Smooth muscle cell (in vitro differentiated cells): ENCODE results near the gene IARS2. TPM values are rescaled to one million over a fixed set of nuclear protein-coding genes. Genes with fewer than 3 reads are reported as not detected.
"Not testable (repeated sequence)": the region's sequence is repeated elsewhere in the genome, so short reads cannot be mapped to it uniquely, and the experiment has no call there.

Experiments
- DNase-seq: peaks from one replicate; lab custom pipeline; 2025; ENCODE audit not compliant: unreplicated experiment; lab: John Stamatoyannopoulos, UW
- H2AFZ ChIP-seq: fragments of 200-600 bp; sonication (generic); 2 replicates; pipeline ENCODE4 v1.6.0; 2016; ENCODE audit warnings: antibody characterized with exemption, low read depth, mild to moderate bottlenecking
- H3F3A ChIP-seq: fragments of 200-600 bp; sonication (generic); 2 replicates; pipeline ENCODE4 v1.6.0; 2017; ENCODE audit warnings: antibody characterized with exemption, low read depth
- H3K27ac ChIP-seq: fragments of 200-600 bp; sonication (generic); 2 replicates; pipeline ENCODE4 v1.5.1; 2016; ENCODE audit warnings: low read depth, mild to moderate bottlenecking
- H3K27me3 ChIP-seq: fragments of 200-600 bp; sonication (generic); 2 replicates; pipeline ENCODE4 v1.6.1; 2016; ENCODE audit warnings: low read depth, mild to moderate bottlenecking
- H3K36me3 ChIP-seq: fragments of 200-600 bp; sonication (generic); 2 replicates; pipeline ENCODE4 v1.5.1; 2016; ENCODE audit warnings: low read depth
- H3K4me1 ChIP-seq: fragments of 200-600 bp; sonication (generic); 2 replicates; pipeline ENCODE4 v1.5.1; 2016; ENCODE audit warnings: low read depth
- H3K4me2 ChIP-seq: fragments of 200-600 bp; sonication (generic); 2 replicates; pipeline ENCODE4 v1.6.0; 2016; ENCODE audit warnings: mild to moderate bottlenecking
- H3K4me3 ChIP-seq: fragments of 200-600 bp; sonication (generic); 2 replicates; pipeline ENCODE4 v1.5.1; 2016; ENCODE audit warnings: mild to moderate bottlenecking
- H3K79me2 ChIP-seq: fragments of 200-600 bp; sonication (generic); 2 replicates; pipeline ENCODE4 v1.6.0; 2016; ENCODE audit warnings: low read depth, mild to moderate bottlenecking
- H3K9ac ChIP-seq: fragments of 200-600 bp; sonication (generic); 2 replicates; pipeline ENCODE4 v1.6.0; 2016; ENCODE audit warnings: low read depth
- H3K9me3 ChIP-seq: fragments of 200-600 bp; sonication (generic); replicated peaks from 2 replicates; pipeline ENCODE4 v1.5.1; 2016; ENCODE audit warnings: low read depth
- H4K20me1 ChIP-seq: fragments of 200-600 bp; sonication (generic); 2 replicates; pipeline ENCODE4 v1.6.0; 2016; ENCODE audit warnings: low read depth
- WGBS: methylation state at CpG from one replicate; pipeline ENCODE4 v1.1.7; 2016; ENCODE audit warnings: low lambda C conversion rate; 5-methylcytosine and 5-hydroxymethylcytosine counted together
- polyA plus RNA-seq: library from polyadenylated mRNA; unstranded; fragments of >200 nt; fragmentation: Nextera tagmentation; extraction: Ambion mirVana; gene quantifications from 2 replicates; pipeline ENCODE4 v1.2.1, GENCODE V29; 2016
- total RNA-seq: library from RNA; depleted of rRNA; stranded (reverse); fragments of >200 nt; gene quantifications from 2 replicates; pipeline ENCODE4 v1.2.3, GENCODE V29; 2014
- TF ChIP-seq, protein P1 (sequence below): fragments of 200-600 bp; sonication (generic); IDR thresholded peaks from 2 replicates; pipeline ENCODE4 v1.5.1; 2017; ENCODE audit warnings: borderline replicate concordance, mild to moderate bottlenecking, antibody characterized with exemption; ENCODE audit not compliant: insufficient read depth, poor library complexity, severe bottlenecking

IARS2 gene
- total and polyA plus RNA-seq, 2 experiments from 2014 or later = 42.5 to 81.0 TPM

DNA sequence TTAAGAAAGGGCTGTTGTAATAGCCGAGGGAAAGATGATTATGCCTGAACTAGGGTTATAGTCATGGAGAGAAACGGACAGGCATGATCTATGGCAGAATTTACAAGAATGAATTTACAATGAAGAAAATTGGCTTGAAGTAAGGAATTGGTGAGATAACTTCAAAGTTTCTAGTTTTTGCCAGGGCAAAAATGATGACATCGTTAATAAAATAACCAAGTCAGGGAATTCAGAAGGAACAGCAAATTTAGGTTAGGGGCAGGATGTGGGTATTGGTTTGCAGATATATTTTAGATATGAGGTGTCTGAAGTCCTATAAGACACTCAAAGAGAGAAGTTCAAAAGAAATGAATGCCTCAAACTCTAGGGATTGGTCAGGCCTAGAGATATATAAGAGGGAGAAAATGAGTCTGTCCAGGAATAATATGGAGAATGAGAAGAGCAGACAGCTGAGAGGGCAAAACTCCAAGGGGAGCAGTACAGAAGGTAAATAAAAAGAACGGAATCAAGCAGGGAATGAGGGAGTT, 62.8 kb downstream of the IARS2 start:
- Histone ChIP-seq H3K9me3 (no peaks in the 10 kb centered on the region), H3K4me1 (no peaks in the 10 kb centered on the region), H2AFZ (no peak overlapping the region), H3K4me3 (no peak overlapping the region), H3K4me2 (no peak overlapping the region), H3K27ac (no peak overlapping the region), H3K9ac (no peak overlapping the region), H3F3A (no peaks in the 10 kb centered on the region), H3K79me2 (no peaks in the 10 kb centered on the region), H4K20me1 (no peaks in the 10 kb centered on the region), H3K36me3 (peaks cover 13% of the 10 kb centered on the region), H3K27me3 (no peaks in the 10 kb centered on the region)
- 95% methylated on average over 4 of the region's 4 CpGs for WGBS
- TF ChIP-seq, protein P1, sequence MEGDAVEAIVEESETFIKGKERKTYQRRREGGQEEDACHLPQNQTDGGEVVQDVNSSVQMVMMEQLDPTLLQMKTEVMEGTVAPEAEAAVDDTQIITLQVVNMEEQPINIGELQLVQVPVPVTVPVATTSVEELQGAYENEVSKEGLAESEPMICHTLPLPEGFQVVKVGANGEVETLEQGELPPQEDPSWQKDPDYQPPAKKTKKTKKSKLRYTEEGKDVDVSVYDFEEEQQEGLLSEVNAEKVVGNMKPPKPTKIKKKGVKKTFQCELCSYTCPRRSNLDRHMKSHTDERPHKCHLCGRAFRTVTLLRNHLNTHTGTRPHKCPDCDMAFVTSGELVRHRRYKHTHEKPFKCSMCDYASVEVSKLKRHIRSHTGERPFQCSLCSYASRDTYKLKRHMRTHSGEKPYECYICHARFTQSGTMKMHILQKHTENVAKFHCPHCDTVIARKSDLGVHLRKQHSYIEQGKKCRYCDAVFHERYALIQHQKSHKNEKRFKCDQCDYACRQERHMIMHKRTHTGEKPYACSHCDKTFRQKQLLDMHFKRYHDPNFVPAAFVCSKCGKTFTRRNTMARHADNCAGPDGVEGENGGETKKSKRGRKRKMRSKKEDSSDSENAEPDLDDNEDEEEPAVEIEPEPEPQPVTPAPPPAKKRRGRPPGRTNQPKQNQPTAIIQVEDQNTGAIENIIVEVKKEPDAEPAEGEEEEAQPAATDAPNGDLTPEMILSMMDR = no peak
- DNase-seq = no peak

DNA sequence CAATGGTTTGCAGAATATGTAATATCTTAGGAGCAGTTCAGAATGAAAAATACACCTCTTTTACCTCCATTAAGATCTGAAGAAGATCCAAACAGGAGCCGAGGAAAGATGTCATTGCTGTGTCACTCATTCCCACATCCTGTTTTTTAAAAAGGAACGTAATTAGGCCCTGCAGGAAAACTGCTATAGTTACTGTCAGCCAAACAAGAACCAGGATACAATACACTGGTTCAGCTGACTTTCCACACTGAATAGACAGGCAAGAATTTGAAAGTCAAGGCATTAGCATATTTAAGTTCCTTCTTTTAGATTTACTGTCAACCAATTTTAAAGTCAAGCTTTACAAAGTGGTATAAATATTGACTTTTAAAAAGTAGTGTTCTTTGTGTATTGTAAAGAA, 63.8 kb downstream of the IARS2 start:
- H2AFZ ChIP-seq = no peak overlapping the region
- H4K20me1 ChIP-seq = no peaks in the 10 kb centered on the region
- TF ChIP-seq, protein P1 = no peak
- WGBS = 94% methylated on average over 2 of the region's 2 CpGs
- no peak overlapping the region for H3K4me2 ChIP-seq
- no peak overlapping the region for H3K9ac ChIP-seq
- no peak overlapping the region for H3K27ac ChIP-seq
- H3K27me3 ChIP-seq = no peaks in the 10 kb centered on the region
- H3K79me2 ChIP-seq = no peaks in the 10 kb centered on the region
- H3K36me3 ChIP-seq = peaks cover 17% of the 10 kb centered on the region
- H3K4me1 ChIP-seq = no peaks in the 10 kb centered on the region
- H3K4me3 ChIP-seq = no peak overlapping the region
- H3F3A ChIP-seq = no peaks in the 10 kb centered on the region
- no peak for DNase-seq
- H3K9me3 ChIP-seq = no peaks in the 10 kb centered on the region

DNA sequence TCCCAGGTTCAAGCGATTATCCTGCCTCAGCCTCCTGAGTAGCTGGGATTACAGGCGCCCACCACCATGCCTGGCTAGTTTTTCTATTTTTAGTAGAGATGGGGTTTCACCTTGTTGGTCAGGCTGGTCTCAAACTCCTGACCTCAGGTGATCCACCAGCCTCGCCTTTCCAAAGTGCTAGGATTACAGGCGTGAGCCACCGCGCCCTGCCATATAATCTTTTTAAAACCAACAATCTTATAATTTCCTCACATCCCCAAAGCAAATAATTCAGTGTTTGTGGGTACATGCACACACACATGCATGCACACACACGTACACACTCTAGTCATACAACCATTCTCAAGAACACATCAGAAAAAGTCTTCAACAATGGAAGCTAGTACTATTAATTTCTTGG, 64.6 kb downstream of the IARS2 start:
- H3K9ac ChIP-seq, H3F3A ChIP-seq, H4K20me1 ChIP-seq, H3K4me2 ChIP-seq, DNase-seq, H2AFZ ChIP-seq, H3K79me2 ChIP-seq, H3K4me3 ChIP-seq, H3K9me3 ChIP-seq, H3K27me3 ChIP-seq, H3K4me1 ChIP-seq, H3K27ac ChIP-seq: not testable (repeated sequence)
- H3K36me3 ChIP-seq = peaks cover 17% of the 10 kb centered on the region
- WGBS = 98% methylated on average over 7 of the region's 7 CpGs

DNA sequence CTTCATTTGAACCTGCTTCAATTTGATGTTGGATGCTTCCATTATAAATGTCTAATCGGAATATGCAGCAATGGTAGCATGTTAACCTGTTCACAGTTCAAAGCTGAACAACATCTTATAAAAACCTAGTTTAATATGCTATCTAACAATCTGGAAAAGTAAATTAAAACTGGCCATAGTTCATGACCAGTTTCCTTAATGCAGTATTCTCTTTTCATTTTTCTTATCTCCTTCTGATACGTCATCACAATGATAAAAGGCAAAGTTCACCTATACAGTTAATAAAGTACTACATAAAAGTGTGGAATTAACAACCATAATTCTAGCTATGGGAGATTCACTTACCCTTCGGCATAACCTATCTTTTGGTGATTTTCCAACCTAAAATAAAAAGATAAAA, 65.1 kb downstream of the IARS2 start:
- TF ChIP-seq, protein P1 = no peak
- no peak overlapping the region for H3K4me3 ChIP-seq
- H2AFZ ChIP-seq = no peak overlapping the region
- H3K36me3 ChIP-seq = peaks cover 13% of the 10 kb centered on the region
- no peaks in the 10 kb centered on the region for H4K20me1 ChIP-seq
- H3K9ac ChIP-seq = no peak overlapping the region
- no peaks in the 10 kb centered on the region for H3K79me2 ChIP-seq
- no peaks in the 10 kb centered on the region for H3K4me1 ChIP-seq
- DNase-seq = no peak
- no peaks in the 10 kb centered on the region for H3K9me3 ChIP-seq
- WGBS = 99% methylated on average over 3 of the region's 3 CpGs
- H3F3A ChIP-seq = no peaks in the 10 kb centered on the region
- no peak overlapping the region for H3K4me2 ChIP-seq
- H3K27me3 ChIP-seq = no peaks in the 10 kb centered on the region
- H3K27ac ChIP-seq = no peak overlapping the region
